ENCODE results near the gene RHBDD3. TPM values are rescaled to one million over a fixed set of nuclear protein-coding genes. Genes with fewer than 3 reads are reported as not detected.
A peak's percentile ranks its signal among the peaks of the same experiment; 100 is the strongest.

Gene RHBDD3
- total RNA-seq, 2 experiments from 2014 or later, result 30.0 to 34.7 TPM

DNA sequence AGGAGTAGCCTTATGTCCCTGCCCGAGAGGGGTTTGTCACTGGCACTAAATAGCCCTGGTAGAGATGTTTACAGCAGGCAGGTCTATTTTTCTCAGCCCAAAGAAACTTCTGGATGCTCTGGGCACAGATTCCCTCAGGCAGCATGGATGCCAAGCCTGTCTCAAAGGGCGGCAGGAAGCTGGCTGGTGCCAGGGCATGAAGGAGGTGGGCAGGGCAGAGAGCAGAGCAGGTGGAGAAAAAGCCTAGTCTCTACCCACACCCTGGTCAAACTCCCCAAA, 34.6 kb upstream of the RHBDD3 start:
- DNase-seq (no peak), ATAC-seq (no peak)
- POLR2A ChIA-PET, result no interaction called here
- CTCF ChIA-PET, result no interaction called here
- Mint-ChIP-seq H3K36me3 (ENCODE audit: low read depth) (peaks cover 37% of the 10 kb centered on the region), H3K9me3 (ENCODE audit: insufficient read depth) (no peaks in the 10 kb centered on the region), H3K4me1 (ENCODE audit: low read depth) (peaks cover 13% of the 10 kb centered on the region), H3K4me3 (no peak overlapping the region), H3K27ac (no peak overlapping the region), H3K27me3 (ENCODE audit: low read depth) (peaks cover 13% of the 10 kb centered on the region)

DNA sequence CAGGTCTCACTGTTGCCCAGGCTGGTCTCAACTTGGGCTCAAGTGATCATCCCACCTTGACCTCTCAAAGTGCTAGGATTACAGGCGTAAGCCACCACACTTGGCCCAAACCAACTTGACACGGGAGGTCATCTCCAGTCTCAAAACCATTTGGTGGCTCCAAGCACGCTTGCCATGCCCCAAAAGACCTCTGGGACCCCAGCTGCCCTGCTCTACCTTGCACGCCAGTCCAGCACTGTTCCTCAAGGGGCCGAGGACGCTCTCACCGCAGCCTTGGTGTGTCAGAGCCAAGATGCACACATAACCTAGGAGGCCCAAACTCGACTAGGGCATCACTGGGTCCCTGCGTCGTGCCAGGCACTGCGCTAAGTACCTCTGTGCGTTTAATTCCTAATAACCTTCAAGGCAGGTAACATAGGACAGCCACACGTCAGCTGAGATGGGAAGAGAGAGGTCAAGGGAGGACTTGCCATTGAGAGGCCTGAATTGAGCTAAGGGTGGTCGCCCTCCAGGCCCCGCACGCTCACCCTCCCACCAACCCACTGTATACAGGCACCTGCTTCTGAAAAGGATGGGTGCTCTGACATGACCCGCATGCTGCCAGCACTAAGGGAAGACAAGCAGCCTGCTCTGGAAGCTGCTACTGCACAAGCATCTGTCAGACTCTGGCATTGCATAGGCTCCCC, 34.1 kb upstream of the RHBDD3 start:
- DNase-seq (no peak), ATAC-seq (no peak)
- ChIA-PET POLR2A (interaction anchor here (1.7 kb wide), 1 partner anchor 30 kb away, joined by 4 read pairs; no protein-coding TSS in a partner anchor), CTCF (no interaction called here)
- no peak overlapping the region for H3K4me3 Mint-ChIP-seq
- H3K9me3 Mint-ChIP-seq (ENCODE audit: insufficient read depth), result no peaks in the 10 kb centered on the region
- H3K36me3 Mint-ChIP-seq (ENCODE audit: low read depth), result peaks cover 41% of the 10 kb centered on the region
- peaks cover 12% of the 10 kb centered on the region for H3K27me3 Mint-ChIP-seq (ENCODE audit: low read depth)
- H3K27ac Mint-ChIP-seq, result no peak overlapping the region
- peaks cover 12% of the 10 kb centered on the region for H3K4me1 Mint-ChIP-seq (ENCODE audit: low read depth)

GRCh38 chr22:29300807-29301601, 33.2 kb upstream of the RHBDD3 start:
- CTCF ChIA-PET, result no interaction called here
- peak overlapping the region; percentile 37 for H3K27ac Mint-ChIP-seq
- POLR2A ChIA-PET, result interaction anchor here (1.0 to 1.7 kb wide), 2 partner anchors 12 to 30 kb away, joined by 4 read pairs; no protein-coding TSS in a partner anchor
- no peak overlapping the region for H3K4me3 Mint-ChIP-seq
- H3K36me3 Mint-ChIP-seq (ENCODE audit: low read depth), result peaks cover 45% of the 10 kb centered on the region
- H3K4me1 Mint-ChIP-seq (ENCODE audit: low read depth), result peaks cover 8% of the 10 kb centered on the region
- no peak for DNase-seq
- no peaks in the 10 kb centered on the region for H3K9me3 Mint-ChIP-seq (ENCODE audit: insufficient read depth)
- no peak for ATAC-seq
- peaks cover 9% of the 10 kb centered on the region for H3K27me3 Mint-ChIP-seq (ENCODE audit: low read depth)

DNA sequence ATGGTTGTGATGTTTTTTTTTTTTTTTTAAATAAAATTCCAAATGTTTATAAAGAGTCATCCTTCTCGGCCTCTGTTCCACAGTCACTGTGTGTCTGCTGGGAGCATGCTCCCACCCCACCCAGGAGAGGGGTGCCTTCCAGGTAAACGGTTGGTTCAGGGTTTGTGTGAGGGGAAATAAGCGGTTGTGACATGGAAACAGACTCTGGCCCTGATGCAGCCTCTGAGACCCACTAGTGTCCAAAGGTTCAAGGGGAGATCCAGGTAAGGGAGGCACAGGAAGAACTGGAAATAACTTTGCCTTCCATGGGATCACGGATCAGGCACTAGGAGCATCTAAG, 32.7 kb upstream of the RHBDD3 start:
- Mint-ChIP-seq H3K36me3 (ENCODE audit: low read depth) (peaks cover 51% of the 10 kb centered on the region), H3K4me1 (ENCODE audit: low read depth) (peaks cover 6% of the 10 kb centered on the region), H3K27me3 (ENCODE audit: low read depth) (peaks cover 7% of the 10 kb centered on the region), H3K27ac (no peak overlapping the region), H3K9me3 (ENCODE audit: insufficient read depth) (no peaks in the 10 kb centered on the region), H3K4me3 (no peak overlapping the region)
- ChIA-PET POLR2A (interaction anchor here (1.0 to 1.7 kb wide), 2 partner anchors 12 to 29 kb away, joined by 4 read pairs; no protein-coding TSS in a partner anchor), CTCF (no interaction called here)
- DNase-seq, result no peak
- ATAC-seq, result no peak

DNA sequence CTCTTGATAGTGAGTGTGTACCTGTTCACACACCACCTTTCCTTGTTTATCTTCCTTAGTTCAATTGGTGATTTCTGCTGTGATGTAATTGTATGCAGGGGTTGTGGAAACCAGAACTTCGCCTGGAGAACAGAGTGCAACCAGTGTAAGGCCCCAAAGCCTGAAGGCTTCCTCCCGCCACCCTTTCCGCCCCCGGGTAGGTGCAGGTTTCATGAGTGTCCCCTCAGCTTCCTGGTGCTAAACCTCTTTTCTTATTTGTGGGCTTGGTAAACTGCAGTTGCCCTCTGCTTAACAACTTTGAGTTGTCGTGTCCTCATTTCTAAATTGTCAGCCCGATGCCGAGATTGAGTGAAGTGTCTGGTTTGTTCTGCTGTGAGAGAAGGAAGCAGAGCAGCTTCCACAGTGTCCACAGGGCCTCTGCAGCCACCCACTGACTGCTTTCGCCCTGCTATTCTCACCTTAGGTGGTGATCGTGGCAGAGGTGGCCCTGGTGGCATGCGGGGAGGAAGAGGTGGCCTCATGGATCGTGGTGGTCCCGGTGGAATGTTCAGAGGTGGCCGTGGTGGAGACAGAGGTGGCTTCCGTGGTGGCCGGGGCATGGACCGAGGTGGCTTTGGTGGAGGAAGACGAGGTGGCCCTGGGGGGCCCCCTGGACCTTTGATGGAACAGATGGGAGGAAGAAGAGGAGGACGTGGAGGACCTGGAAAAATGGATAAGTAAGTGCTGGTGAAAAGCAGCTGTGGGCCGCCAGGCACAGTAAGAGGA, 31.5 kb upstream of the RHBDD3 start:
- H3K27ac Mint-ChIP-seq, result peak overlapping the region; percentile 16
- H3K4me3 Mint-ChIP-seq, result no peak overlapping the region
- no peaks in the 10 kb centered on the region for H3K9me3 Mint-ChIP-seq (ENCODE audit: insufficient read depth)
- ChIA-PET POLR2A (no interaction called here), CTCF (no interaction called here)
- ATAC-seq, result no peak
- peaks cover 2% of the 10 kb centered on the region for H3K4me1 Mint-ChIP-seq (ENCODE audit: low read depth)
- no peak for DNase-seq
- peaks cover 59% of the 10 kb centered on the region for H3K36me3 Mint-ChIP-seq (ENCODE audit: low read depth)
- H3K27me3 Mint-ChIP-seq (ENCODE audit: low read depth), result peaks cover 1% of the 10 kb centered on the region

DNA sequence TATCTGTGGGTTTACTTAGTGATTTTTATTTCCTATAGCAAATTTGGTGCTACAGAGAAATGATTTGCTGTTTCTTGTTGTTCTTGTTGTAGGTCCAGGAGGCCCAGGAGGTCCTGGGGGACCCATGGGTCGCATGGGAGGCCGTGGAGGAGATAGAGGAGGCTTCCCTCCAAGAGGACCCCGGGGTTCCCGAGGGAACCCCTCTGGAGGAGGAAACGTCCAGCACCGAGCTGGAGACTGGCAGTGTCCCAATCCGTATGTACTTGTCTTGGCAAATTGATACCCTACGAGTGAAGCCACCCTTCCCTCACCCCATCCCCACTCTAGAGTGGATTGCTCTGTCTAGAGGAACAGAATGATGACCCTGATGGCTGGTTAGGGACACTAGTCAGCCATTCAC, 30.9 kb upstream of the RHBDD3 start:
- DNase-seq (no peak), ATAC-seq (no peak)
- Mint-ChIP-seq H3K4me3 (no peak overlapping the region), H3K36me3 (ENCODE audit: low read depth) (peaks cover 64% of the 10 kb centered on the region), H3K27ac (no peak overlapping the region), H3K9me3 (ENCODE audit: insufficient read depth) (no peaks in the 10 kb centered on the region), H3K27me3 (ENCODE audit: low read depth) (no peaks in the 10 kb centered on the region), H3K4me1 (ENCODE audit: low read depth) (peaks cover 2% of the 10 kb centered on the region)
- ChIA-PET CTCF (no interaction called here), POLR2A (no interaction called here)

DNA sequence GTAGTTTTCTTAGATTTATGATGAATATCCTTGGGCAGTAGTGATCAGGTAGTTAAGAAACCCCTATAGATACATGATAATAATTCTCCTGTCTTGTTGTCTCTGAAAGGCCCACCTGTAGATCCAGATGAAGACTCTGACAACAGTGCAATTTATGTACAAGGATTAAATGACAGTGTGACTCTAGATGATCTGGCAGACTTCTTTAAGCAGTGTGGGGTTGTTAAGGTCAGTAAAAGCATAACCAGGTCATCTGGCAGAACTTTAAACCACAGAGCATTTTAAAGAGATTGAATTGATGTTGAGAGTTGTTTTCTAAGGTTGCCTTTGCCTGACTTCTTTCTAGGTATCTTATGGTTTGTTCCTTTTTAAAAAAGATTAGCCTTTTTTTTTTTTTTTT, 24.6 kb upstream of the RHBDD3 start:
- peak overlapping the region; percentile 20 for H3K27ac Mint-ChIP-seq
- peaks cover 80% of the 10 kb centered on the region for H3K36me3 Mint-ChIP-seq (ENCODE audit: low read depth)
- DNase-seq (no peak), ATAC-seq (no peak)
- H3K27me3 Mint-ChIP-seq (ENCODE audit: low read depth), result no peaks in the 10 kb centered on the region
- no peaks in the 10 kb centered on the region for H3K9me3 Mint-ChIP-seq (ENCODE audit: insufficient read depth)
- H3K4me1 Mint-ChIP-seq (ENCODE audit: low read depth), result peaks cover 5% of the 10 kb centered on the region
- ChIA-PET CTCF (no interaction called here), POLR2A (no interaction called here)
- H3K4me3 Mint-ChIP-seq, result no peak overlapping the region

DNA sequence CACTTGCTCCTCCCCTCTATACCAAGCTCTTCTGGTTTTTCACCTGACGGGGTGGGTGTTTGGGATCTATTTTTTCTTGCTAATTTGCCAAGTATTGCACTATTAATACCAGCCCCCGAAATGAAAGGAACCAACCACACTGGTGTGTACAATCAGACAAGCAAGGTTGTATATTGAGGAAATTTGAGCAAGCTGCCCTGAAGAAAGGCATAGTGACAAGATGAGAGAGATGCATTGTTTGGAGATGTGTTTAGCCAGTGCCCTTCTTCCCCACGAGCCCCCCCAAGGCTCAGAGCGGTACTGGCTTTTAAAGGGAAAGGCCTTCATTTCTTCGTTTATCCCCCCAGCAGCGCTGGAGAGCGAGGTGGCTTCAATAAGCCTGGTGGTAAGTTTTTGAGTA, 23.4 kb upstream of the RHBDD3 start:
- ChIA-PET POLR2A (no interaction called here), CTCF (no interaction called here)
- DNase-seq (no peak), ATAC-seq (no peak)
- Mint-ChIP-seq H3K4me3 (no peak overlapping the region), H3K4me1 (ENCODE audit: low read depth) (peaks cover 5% of the 10 kb centered on the region), H3K27ac (no peak overlapping the region), H3K9me3 (ENCODE audit: insufficient read depth) (no peaks in the 10 kb centered on the region), H3K27me3 (ENCODE audit: low read depth) (no peaks in the 10 kb centered on the region), H3K36me3 (ENCODE audit: low read depth) (peaks cover 82% of the 10 kb centered on the region)

DNA sequence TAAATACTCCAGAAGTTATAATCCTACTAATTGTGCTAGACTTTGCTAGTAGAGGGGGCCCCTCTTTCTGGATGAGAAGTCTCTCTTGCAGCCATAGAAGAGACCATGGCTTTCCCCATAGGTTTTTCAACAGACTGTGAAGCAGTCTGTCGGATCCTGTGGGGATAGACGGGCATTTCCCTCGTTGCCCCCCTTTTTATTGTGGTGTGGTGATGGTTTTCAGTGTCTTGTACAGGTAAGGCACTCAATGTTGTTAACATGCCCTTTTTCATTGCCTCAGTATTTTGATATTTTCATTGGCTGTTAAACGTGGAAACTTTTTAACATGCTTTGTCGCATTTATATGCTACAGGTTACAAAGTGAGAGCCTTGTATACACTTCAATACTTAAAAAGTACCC, 22.3 kb upstream of the RHBDD3 start:
- H3K4me1 Mint-ChIP-seq (ENCODE audit: low read depth), result peaks cover 5% of the 10 kb centered on the region
- CTCF ChIA-PET, result no interaction called here
- no peaks in the 10 kb centered on the region for H3K9me3 Mint-ChIP-seq (ENCODE audit: insufficient read depth)
- DNase-seq (no peak), ATAC-seq (no peak)
- POLR2A ChIA-PET, result no interaction called here
- H3K27me3 Mint-ChIP-seq (ENCODE audit: low read depth), result no peaks in the 10 kb centered on the region
- H3K27ac Mint-ChIP-seq, result no peak overlapping the region
- peaks cover 82% of the 10 kb centered on the region for H3K36me3 Mint-ChIP-seq (ENCODE audit: low read depth)
- no peak overlapping the region for H3K4me3 Mint-ChIP-seq

GRCh38 chr22:29288837-29289236, 21.1 kb upstream of the RHBDD3 start:
- Mint-ChIP-seq H3K9me3 (ENCODE audit: insufficient read depth) (no peaks in the 10 kb centered on the region), H3K4me3 (no peak overlapping the region), H3K36me3 (ENCODE audit: low read depth) (peaks cover 83% of the 10 kb centered on the region), H3K4me1 (ENCODE audit: low read depth) (peaks cover 5% of the 10 kb centered on the region), H3K27ac (no peak overlapping the region), H3K27me3 (ENCODE audit: low read depth) (no peaks in the 10 kb centered on the region)
- ATAC-seq, result no peak
- POLR2A ChIA-PET, result interaction anchor here (1.0 kb wide), 1 partner anchor 10 kb away, joined by 3 read pairs; no protein-coding TSS in a partner anchor
- DNase-seq, result no peak
- CTCF ChIA-PET, result interaction anchor here (0.8 to 1.2 kb wide), 3 partner anchors 8 to 17 kb away, joined by 3 read pairs; no protein-coding TSS in a partner anchor

GRCh38 chr22:29284196-29284595, 16.4 kb upstream of the RHBDD3 start:
- CTCF ChIA-PET, result no interaction called here
- Mint-ChIP-seq H3K4me3 (no peak overlapping the region), H3K9me3 (ENCODE audit: insufficient read depth) (no peaks in the 10 kb centered on the region), H3K27me3 (ENCODE audit: low read depth) (no peaks in the 10 kb centered on the region), H3K36me3 (ENCODE audit: low read depth) (peaks cover 78% of the 10 kb centered on the region), H3K4me1 (ENCODE audit: low read depth) (peaks cover 6% of the 10 kb centered on the region), H3K27ac (no peak overlapping the region)
- DNase-seq (no peak), ATAC-seq (no peak)
- POLR2A ChIA-PET, result interaction anchor here (1.1 kb wide), 1 partner anchor 16 kb away, joined by 5 read pairs; the partner anchor contains the start of genes EWSR1 and RHBDD3

DNA sequence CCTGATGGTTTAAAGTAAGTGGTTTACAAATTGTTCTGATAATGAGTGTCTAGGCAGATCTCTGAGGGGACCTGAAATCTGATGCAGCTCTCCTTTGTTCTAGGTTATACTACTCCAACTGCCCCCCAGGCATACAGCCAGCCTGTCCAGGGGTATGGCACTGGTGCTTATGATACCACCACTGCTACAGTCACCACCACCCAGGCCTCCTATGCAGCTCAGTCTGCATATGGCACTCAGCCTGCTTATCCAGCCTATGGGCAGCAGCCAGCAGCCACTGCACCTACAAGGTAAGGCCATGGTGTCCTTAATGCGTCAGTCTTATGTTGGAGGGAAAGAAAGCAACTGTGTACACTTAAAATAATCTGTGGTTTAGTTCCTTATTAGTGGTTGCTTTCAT, 10.1 kb upstream of the RHBDD3 start:
- ATAC-seq (no peak), DNase-seq (no peak)
- no peak overlapping the region for H3K4me3 Mint-ChIP-seq
- peaks cover 43% of the 10 kb centered on the region for H3K4me1 Mint-ChIP-seq (ENCODE audit: low read depth)
- no peak overlapping the region for H3K27ac Mint-ChIP-seq
- ChIA-PET CTCF (interaction anchor here (0.8 to 1.0 kb wide), 2 partner anchors 15 to 33 kb away, joined by 3 read pairs; no protein-coding TSS in a partner anchor), POLR2A (no interaction called here)
- no peaks in the 10 kb centered on the region for H3K27me3 Mint-ChIP-seq (ENCODE audit: low read depth)
- peaks cover 82% of the 10 kb centered on the region for H3K36me3 Mint-ChIP-seq (ENCODE audit: low read depth)
- no peaks in the 10 kb centered on the region for H3K9me3 Mint-ChIP-seq (ENCODE audit: insufficient read depth)
